ENCODE results near the gene GPC1.

The GPC1 gene

GRCh38 chr2:240429341-240429871 is 6.1 kb upstream of the GPC1 start:
- H3K9me2 ChIP-seq (ENCODE audit: low read depth, low read length): no peaks in the 10 kb centered on the region

GRCh38 chr2:240429872-240430491 is 5.5 kb upstream of the GPC1 start:
- Histone ChIP-seq H3K4me3 (ENCODE audit: low read depth, low read length, poor library complexity, severe bottlenecking) (no peak overlapping the region), H3K27me3 (ENCODE audit: insufficient read depth, low read length) (peaks cover 4% of the 10 kb centered on the region; the same call in 1 of the 2 replicates), H2AFZ (ENCODE audit: low read length) (no peak overlapping the region), H3K9me2 (ENCODE audit: low read depth, low read length) (no peaks in the 10 kb centered on the region), H3K27ac (ENCODE audit: low read depth, low read length, poor library complexity, severe bottlenecking) (no peak overlapping the region), H3F3A (ENCODE audit: insufficient read depth, low read length) (no peaks in the 10 kb centered on the region), H3K9ac (ENCODE audit: low read length) (no peak overlapping the region), H3K4me1 (ENCODE audit: insufficient read depth, low read length, severe bottlenecking) (peaks cover 8% of the 10 kb centered on the region), H3K9me3 (ENCODE audit: low read length) (no peaks in the 10 kb centered on the region), H3K4me2 (ENCODE audit: low read length) (no peak overlapping the region), H4K20me1 (ENCODE audit: insufficient read depth, low read length) (no peaks in the 10 kb centered on the region), H3K79me2 (ENCODE audit: insufficient read depth, low read length) (no peaks in the 10 kb centered on the region), H3K36me3 (ENCODE audit: insufficient read depth, low read length) (no peaks in the 10 kb centered on the region)
- no peak for TF ChIP-seq CTCF (IDR thresholded peaks at IDR 0.05; ENCODE audit: low read length)
- no peak for TF ChIP-seq EZH2 (IDR thresholded peaks at IDR 0.05; ENCODE audit: borderline replicate concordance, low read length)

More at GRCh38 chr2:240429341-240429871, 6.1 kb upstream of the GPC1 start:
- Histone ChIP-seq H3K4me1 (ENCODE audit: insufficient read depth, low read length, severe bottlenecking) (peaks cover 3% of the 10 kb centered on the region), H3F3A (ENCODE audit: insufficient read depth, low read length) (no peaks in the 10 kb centered on the region), H3K79me2 (ENCODE audit: insufficient read depth, low read length) (no peaks in the 10 kb centered on the region), H3K27me3 (ENCODE audit: insufficient read depth, low read length) (peaks cover 4% of the 10 kb centered on the region; the same call in 1 of the 2 replicates), H3K36me3 (ENCODE audit: insufficient read depth, low read length) (no peaks in the 10 kb centered on the region), H2AFZ (ENCODE audit: low read length) (no peak overlapping the region), H3K4me2 (ENCODE audit: low read length) (no peak overlapping the region), H3K9me3 (ENCODE audit: low read length) (no peaks in the 10 kb centered on the region), H3K4me3 (ENCODE audit: low read depth, low read length, poor library complexity, severe bottlenecking) (no peak overlapping the region), H4K20me1 (ENCODE audit: insufficient read depth, low read length) (no peaks in the 10 kb centered on the region), H3K9ac (ENCODE audit: low read length) (no peak overlapping the region), H3K27ac (ENCODE audit: low read depth, low read length, poor library complexity, severe bottlenecking) (no peak overlapping the region)
- TF ChIP-seq EZH2 (IDR thresholded peaks at IDR 0.05; ENCODE audit: borderline replicate concordance, low read length) (no peak), CTCF (IDR thresholded peaks at IDR 0.05; ENCODE audit: low read length) (no peak)

GRCh38 chr2:240430595-240430994 is 4.9 kb upstream of the GPC1 start:
- Histone ChIP-seq H3K27ac (ENCODE audit: low read depth, low read length, poor library complexity, severe bottlenecking) (no peak overlapping the region), H3K4me2 (ENCODE audit: low read length) (no peak overlapping the region), H3K4me1 (ENCODE audit: insufficient read depth, low read length, severe bottlenecking) (peaks cover 8% of the 10 kb centered on the region), H3F3A (ENCODE audit: insufficient read depth, low read length) (no peaks in the 10 kb centered on the region), H3K79me2 (ENCODE audit: insufficient read depth, low read length) (no peaks in the 10 kb centered on the region), H3K4me3 (ENCODE audit: low read depth, low read length, poor library complexity, severe bottlenecking) (no peak overlapping the region), H3K9me3 (ENCODE audit: low read length) (no peaks in the 10 kb centered on the region), H3K9ac (ENCODE audit: low read length) (no peak overlapping the region), H2AFZ (ENCODE audit: low read length) (no peak overlapping the region), H3K9me2 (ENCODE audit: low read depth, low read length) (no peaks in the 10 kb centered on the region), H4K20me1 (ENCODE audit: insufficient read depth, low read length) (no peaks in the 10 kb centered on the region), H3K27me3 (ENCODE audit: insufficient read depth, low read length) (0 out of 2 replicates have a peak, but pooled peaks cover 4% of the 10 kb centered on the region), H3K36me3 (ENCODE audit: insufficient read depth, low read length) (no peaks in the 10 kb centered on the region)
- TF ChIP-seq EZH2 (IDR thresholded peaks at IDR 0.05; ENCODE audit: borderline replicate concordance, low read length): no peak
- TF ChIP-seq CTCF (IDR thresholded peaks at IDR 0.05; ENCODE audit: low read length): no peak
